Measurements from ENCODE around the gene SAMD4A.

The SAMD4A gene

GRCh38 chr14:54766276-54767138 is 199.6 kb downstream of the SAMD4A start:
- no peak for DNase-seq (ENCODE audit: low spot score)

- DNase-seq (ENCODE audit: low spot score): no peak
These were observed 200.2 kb downstream of the SAMD4A start for GRCh38 chr14:54767139-54767431.

GRCh38 chr14:54767450-54767849 is 200.5 kb downstream of the SAMD4A start:
- no peak for DNase-seq (ENCODE audit: low spot score)

GRCh38 chr14:54768501-54769129 is 201.7 kb downstream of the SAMD4A start:
- DNase-seq (ENCODE audit: low spot score): no peak

GRCh38 chr14:54769951-54770863 is 203.3 kb downstream of the SAMD4A start:
- no peak for DNase-seq (ENCODE audit: low spot score)

- DNase-seq (ENCODE audit: low spot score): no peak
These were observed 204.6 kb downstream of the SAMD4A start for GRCh38 chr14:54771411-54772027.

- no peak for DNase-seq (ENCODE audit: low spot score)
These were observed 205.5 kb downstream of the SAMD4A start for GRCh38 chr14:54772451-54772881.

GRCh38 chr14:54773171-54774006 is 206.5 kb downstream of the SAMD4A start:
- DNase-seq (ENCODE audit: low spot score): no peak

GRCh38 chr14:54774824-54775223 is 207.9 kb downstream of the SAMD4A start:
- no peak for DNase-seq (ENCODE audit: low spot score)

- no peak for DNase-seq (ENCODE audit: low spot score)
These were observed 208.7 kb downstream of the SAMD4A start for GRCh38 chr14:54775486-54776140.

GRCh38 chr14:54776361-54777001 is 209.6 kb downstream of the SAMD4A start:
- no peak for DNase-seq (ENCODE audit: low spot score)

- no peak for DNase-seq (ENCODE audit: low spot score)
These were observed 210.5 kb downstream of the SAMD4A start for GRCh38 chr14:54777395-54777794.

- DNase-seq (ENCODE audit: low spot score): no peak
These were observed 211.9 kb downstream of the SAMD4A start for GRCh38 chr14:54778618-54779345.

- DNase-seq (ENCODE audit: low spot score): no peak
These were observed 214.2 kb downstream of the SAMD4A start for GRCh38 chr14:54781080-54781479.

- no peak for DNase-seq (ENCODE audit: low spot score)
These were observed 215.2 kb downstream of the SAMD4A start for GRCh38 chr14:54781961-54782750.

GRCh38 chr14:54782751-54783659 is 216.1 kb downstream of the SAMD4A start:
- DNase-seq (ENCODE audit: low spot score): no peak

- no peak for DNase-seq (ENCODE audit: low spot score)
These were observed 216.7 kb downstream of the SAMD4A start for GRCh38 chr14:54783660-54784015.

GRCh38 chr14:54784060-54784459 is 217.1 kb downstream of the SAMD4A start:
- no peak for DNase-seq (ENCODE audit: low spot score)
